K562 (cell line): ENCODE measurements around the gene HIGD1C. TPM values are rescaled to one million over a fixed set of nuclear protein-coding genes. Genes with fewer than 3 reads are reported as not detected.

Experiments
- ADNP ChIP-seq: fragments of 200-800 bp; sonication (Bioruptor generic); IDR thresholded peaks from 2 replicates; pipeline ENCODE4 v1.6.1; 2016; ENCODE audit warnings: missing genetic modification characterization, missing compliant biosample characterization
- CCAR2 ChIP-seq: fragments of 200-400 bp; formaldehyde crosslinking; IDR thresholded peaks from 2 replicates; pipeline ENCODE4 v1.6.1; 2017; ENCODE audit warnings: mild to moderate bottlenecking, low read depth, low read length
- DEAF1 ChIP-seq: fragments of 450-650 bp; formaldehyde crosslinking; IDR thresholded peaks from 2 replicates; pipeline ENCODE4 v1.4.0; 2020; ENCODE audit warnings: mild to moderate bottlenecking, moderate library complexity
- ELF1 ChIP-seq: fragments of 200-800 bp; sonication (Bioruptor generic); IDR thresholded peaks from 2 replicates; pipeline ENCODE4 v1.6.1; 2016; ENCODE audit warnings: missing genetic modification characterization, missing compliant biosample characterization
- MBD1 ChIP-seq: fragments of 250-450 bp; sonication (Bioruptor Pico); IDR thresholded peaks from 2 replicates; pipeline ENCODE4 v1.8.0; 2022; ENCODE audit warnings: inconsistent platforms
- NELFE ChIP-seq: IDR thresholded peaks from 2 replicates; pipeline ENCODE4 v1.6.1; 2011; ENCODE audit warnings: mild to moderate bottlenecking; ENCODE audit not compliant: insufficient read depth, insufficient read length
- NFYB ChIP-seq: IDR thresholded peaks from 2 replicates; pipeline ENCODE4 v1.6.1; 2011; ENCODE audit warnings: mild to moderate bottlenecking, moderate library complexity; ENCODE audit not compliant: insufficient read length; ENCODE audit errors: extremely low read depth
- PATZ1 ChIP-seq: fragments of 250-450 bp; sonication (Bioruptor Pico); IDR thresholded peaks from 2 replicates; pipeline ENCODE4 v1.5.0; 2020; ENCODE audit warnings: mild to moderate bottlenecking, borderline replicate concordance
- PHF20 ChIP-seq: fragments of 450-650 bp; IDR thresholded peaks from 2 replicates; pipeline ENCODE4 v1.6.1; 2018; ENCODE audit not compliant: partially characterized antibody
- PHF21A ChIP-seq: fragments of 450-650 bp; IDR thresholded peaks from 2 replicates; pipeline ENCODE4 v1.6.1; 2017; ENCODE audit warnings: low read depth, borderline replicate concordance
- PHF8 ChIP-seq: fragments of 200-600 bp; sonication (generic); IDR thresholded peaks from 2 replicates; pipeline ENCODE4 v1.6.1; 2012; ENCODE audit warnings: mixed run types, mild to moderate bottlenecking, inconsistent platforms, low read length, moderate library complexity, borderline replicate concordance
- RBFOX2 ChIP-seq: fragments of 200-400 bp; formaldehyde crosslinking; IDR thresholded peaks from 2 replicates; pipeline ENCODE4 v1.6.1; 2017; ENCODE audit warnings: low read depth, mild to moderate bottlenecking, low read length, moderate library complexity
- SETDB1 ChIP-seq: IDR thresholded peaks from one replicate; pipeline ENCODE4 v1.6.1; 2012; ENCODE audit warnings: low read length, control low read depth, inconsistent platforms
- XRCC4 ChIP-seq: IDR thresholded peaks from one replicate; pipeline ENCODE4 v1.6.1; 2011; ENCODE audit not compliant: insufficient read depth, insufficient read length; ENCODE audit errors: extremely low read depth
- ZBTB1 ChIP-seq: sonication (generic); formaldehyde crosslinking; IDR thresholded peaks from 2 replicates; pipeline ENCODE4 v1.8.1; 2023; ENCODE audit warnings: missing genetic modification reagents, low read depth, mild to moderate bottlenecking, borderline replicate concordance
- ZC3H11A ChIP-seq: IDR thresholded peaks from 2 replicates; pipeline ENCODE4 v1.6.1; 2012; ENCODE audit warnings: low read depth, low read length, improper control_type of control experiment
- ZKSCAN1 ChIP-seq: fragments of 150-350 bp; IDR thresholded peaks from 2 replicates; pipeline ENCODE4 v1.6.1; 2016; ENCODE audit warnings: low read depth, low read length
- ZNF23 ChIP-seq: fragments of 250-450 bp; sonication (Bioruptor Pico); IDR thresholded peaks from 2 replicates; pipeline ENCODE4 v1.4.0; 2020; ENCODE audit warnings: mild to moderate bottlenecking
- ZNF551 ChIP-seq: fragments of 250-450 bp; sonication (Bioruptor Pico); IDR thresholded peaks from 2 replicates; pipeline ENCODE4 v1.5.0; 2021; ENCODE audit warnings: mild to moderate bottlenecking, moderate library complexity
- polyA plus RNA-seq, 8 experiments: library from polyadenylated mRNA; depleted of rRNA in 4 of 8; stranded (reverse) in 5 of 8; unstranded in 3 of 8; fragments of >200 nt; fragmentation: Nextera tagmentation in 2 of 8; fragmentation: Illumina TruSeq in 1 of 8; extraction: Ambion mirVana in 2 of 8; extraction: Trizol in 1 of 8; gene quantifications; 2 replicates each; pipeline versions ENCODE4 v1.2.1 to v1.2.3, GENCODE V29; 2011 to 2014; ENCODE audit warnings: inconsistent platforms in 1 of 8, missing spikeins in 1 of 8
- total RNA-seq, 7 experiments: library from RNA; depleted of rRNA in 6 of 7; stranded (reverse); fragments of >200 nt in 6 of 7; fragmentation: Illumina TruSeq in 2 of 7; extraction: Trizol in 2 of 7; gene quantifications; 2 replicates each; pipeline versions ENCODE4 v1.2.1 to v1.2.3, GENCODE V29; 2011 to 2021; ENCODE audit warnings: low replicate concordance in 1 of 7
- TF ChIP-seq, protein P1 (sequence below): fragments of 250-450 bp; sonication (Bioruptor Pico); IDR thresholded peaks from 2 replicates; pipeline ENCODE4 v1.9.0; 2021; ENCODE audit warnings: mild to moderate bottlenecking, inconsistent platforms

HIGD1C gene
- total and polyA plus RNA-seq, 9 of the 15 experiments (the other 6 are each of a cell fraction or from before 2014, with no cell fraction given) = not detected

GRCh38 chr12:50924439-50925341 is 27.7 kb upstream of the HIGD1C start (continued):
- TF ChIP-seq ZC3H11A (no peak), ZNF23 (no peak), PHF20 (no peak), SETDB1 (no peak), NELFE (no peak), ZBTB1 (CRISPR knock-in tag) (no peak), CCAR2 (no peak), MBD1 (CRISPR knock-in tag) (no peak), ELF1 (tag) (no peak), ZNF551 (CRISPR knock-in tag) (no peak), DEAF1 (no peak), PATZ1 (CRISPR knock-in tag) (no peak), XRCC4 (no peak), NFYB (peak; percentile 62), ZKSCAN1 (peak; percentile 75), RBFOX2 (peak; percentile 49; the same call in 1 of the 2 replicates), ADNP (tag) (no peak), PHF21A (no peak), PHF8 (peak; percentile 35; the same call in 1 of the 2 replicates)
- TF ChIP-seq, protein P1, sequence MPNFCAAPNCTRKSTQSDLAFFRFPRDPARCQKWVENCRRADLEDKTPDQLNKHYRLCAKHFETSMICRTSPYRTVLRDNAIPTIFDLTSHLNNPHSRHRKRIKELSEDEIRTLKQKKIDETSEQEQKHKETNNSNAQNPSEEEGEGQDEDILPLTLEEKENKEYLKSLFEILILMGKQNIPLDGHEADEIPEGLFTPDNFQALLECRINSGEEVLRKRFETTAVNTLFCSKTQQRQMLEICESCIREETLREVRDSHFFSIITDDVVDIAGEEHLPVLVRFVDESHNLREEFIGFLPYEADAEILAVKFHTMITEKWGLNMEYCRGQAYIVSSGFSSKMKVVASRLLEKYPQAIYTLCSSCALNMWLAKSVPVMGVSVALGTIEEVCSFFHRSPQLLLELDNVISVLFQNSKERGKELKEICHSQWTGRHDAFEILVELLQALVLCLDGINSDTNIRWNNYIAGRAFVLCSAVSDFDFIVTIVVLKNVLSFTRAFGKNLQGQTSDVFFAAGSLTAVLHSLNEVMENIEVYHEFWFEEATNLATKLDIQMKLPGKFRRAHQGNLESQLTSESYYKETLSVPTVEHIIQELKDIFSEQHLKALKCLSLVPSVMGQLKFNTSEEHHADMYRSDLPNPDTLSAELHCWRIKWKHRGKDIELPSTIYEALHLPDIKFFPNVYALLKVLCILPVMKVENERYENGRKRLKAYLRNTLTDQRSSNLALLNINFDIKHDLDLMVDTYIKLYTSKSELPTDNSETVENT (CRISPR knock-in tag) = no peak
